Measurements from ENCODE around the gene CCDC6.

DNA sequence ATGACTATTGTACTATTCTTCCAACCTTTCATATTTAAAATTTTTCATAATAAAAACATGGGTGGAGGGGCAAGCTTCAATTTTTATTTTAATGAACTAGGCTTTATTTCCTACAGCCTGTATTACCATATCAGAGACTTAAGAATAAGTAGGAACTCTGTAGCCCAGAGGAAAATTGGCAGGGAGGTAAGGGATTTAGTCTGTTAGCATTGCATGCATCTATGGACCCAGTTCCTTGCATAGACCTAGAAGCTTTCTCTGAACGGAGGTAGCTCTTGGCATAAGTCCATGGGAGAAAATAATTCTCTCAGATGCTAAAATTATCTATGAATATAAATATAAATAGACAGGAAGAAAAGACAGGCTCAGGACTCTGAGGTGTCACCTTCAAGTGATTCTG, 31.4 kb upstream of the CCDC6 start:
- TF ChIP-seq POLR2AphosphoS5 (IDR thresholded peaks at IDR 0.05) = no peak
- TF ChIP-seq, protein P1, sequence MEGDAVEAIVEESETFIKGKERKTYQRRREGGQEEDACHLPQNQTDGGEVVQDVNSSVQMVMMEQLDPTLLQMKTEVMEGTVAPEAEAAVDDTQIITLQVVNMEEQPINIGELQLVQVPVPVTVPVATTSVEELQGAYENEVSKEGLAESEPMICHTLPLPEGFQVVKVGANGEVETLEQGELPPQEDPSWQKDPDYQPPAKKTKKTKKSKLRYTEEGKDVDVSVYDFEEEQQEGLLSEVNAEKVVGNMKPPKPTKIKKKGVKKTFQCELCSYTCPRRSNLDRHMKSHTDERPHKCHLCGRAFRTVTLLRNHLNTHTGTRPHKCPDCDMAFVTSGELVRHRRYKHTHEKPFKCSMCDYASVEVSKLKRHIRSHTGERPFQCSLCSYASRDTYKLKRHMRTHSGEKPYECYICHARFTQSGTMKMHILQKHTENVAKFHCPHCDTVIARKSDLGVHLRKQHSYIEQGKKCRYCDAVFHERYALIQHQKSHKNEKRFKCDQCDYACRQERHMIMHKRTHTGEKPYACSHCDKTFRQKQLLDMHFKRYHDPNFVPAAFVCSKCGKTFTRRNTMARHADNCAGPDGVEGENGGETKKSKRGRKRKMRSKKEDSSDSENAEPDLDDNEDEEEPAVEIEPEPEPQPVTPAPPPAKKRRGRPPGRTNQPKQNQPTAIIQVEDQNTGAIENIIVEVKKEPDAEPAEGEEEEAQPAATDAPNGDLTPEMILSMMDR (IDR thresholded peaks at IDR 0.05) = no peak

Measured in sigmoid colon (tissue), 4 donors.